Stromal cell of bone marrow (primary cell): ENCODE results near the gene WTAP.
"Not testable (repeated sequence)": the region's sequence is repeated elsewhere in the genome, so short reads cannot be mapped to it uniquely, and the experiment has no call there.

ENCODE experiments used
- DNase-seq: peaks from one replicate; pipeline ENCODE4 v3.0.0-alpha.2; 2012; ENCODE audit warnings: low read depth

WTAP gene

GRCh38 chr6:159729598-159730331 lies 2.5 kb downstream of the WTAP start:
- no peak for DNase-seq

- no peak for DNase-seq
These were observed 3.0 kb downstream of the WTAP start for GRCh38 chr6:159730332-159730676.

GRCh38 chr6:159732550-159732949 lies 5.2 kb downstream of the WTAP start:
- DNase-seq: not testable (repeated sequence)

GRCh38 chr6:159733395-159733794 lies 6.1 kb downstream of the WTAP start:
- DNase-seq: not testable (repeated sequence)

- no peak for DNase-seq
These were observed 9.6 kb downstream of the WTAP start for GRCh38 chr6:159736908-159737307.

GRCh38 chr6:159739341-159739740 lies 12.0 kb downstream of the WTAP start:
- no peak for DNase-seq

GRCh38 chr6:159742165-159742564 lies 14.9 kb downstream of the WTAP start:
- no peak for DNase-seq

GRCh38 chr6:159745081-159745480 lies 17.8 kb downstream of the WTAP start:
- no peak for DNase-seq

- no peak for DNase-seq
These were observed 19.5 kb downstream of the WTAP start for GRCh38 chr6:159746759-159747158.

GRCh38 chr6:159748127-159748526 lies 20.8 kb downstream of the WTAP start:
- not testable (repeated sequence) for DNase-seq

GRCh38 chr6:159751448-159751847 lies 24.1 kb downstream of the WTAP start:
- DNase-seq: no peak

- DNase-seq: no peak
These were observed 26.0 kb downstream of the WTAP start for GRCh38 chr6:159753081-159753872.

GRCh38 chr6:159754401-159754800 lies 27.1 kb downstream of the WTAP start:
- DNase-seq: no peak

- DNase-seq: no peak
These were observed 27.9 kb downstream of the WTAP start for GRCh38 chr6:159754959-159755914.

- no peak for DNase-seq
These were observed 29.2 kb downstream of the WTAP start for GRCh38 chr6:159756508-159756907.

GRCh38 chr6:159758031-159759001 lies 31.0 kb downstream of the WTAP start:
- DNase-seq: no peak

- DNase-seq: no peak
These were observed 32.3 kb downstream of the WTAP start for GRCh38 chr6:159759645-159760044.

- no peak for DNase-seq
These were observed 33.3 kb downstream of the WTAP start for GRCh38 chr6:159760602-159761057.

GRCh38 chr6:159761129-159761872 lies 34.0 kb downstream of the WTAP start:
- no peak for DNase-seq
